Loucy (cell line): ENCODE measurements around the gene BMP6.

Experiments
- H2AFZ ChIP-seq: fragments of 200-600 bp; sonication (generic); 2 replicates; pipeline ENCODE4 v1.6.0; 2016; ENCODE audit warnings: antibody characterized with exemption, mild to moderate bottlenecking, low read length, moderate library complexity
- H3F3A ChIP-seq: fragments of 200-600 bp; 2 replicates; pipeline ENCODE4 v1.6.0; 2016; ENCODE audit warnings: antibody characterized with exemption, low read depth, mild to moderate bottlenecking
- H3K27me3 ChIP-seq: fragments of 200-600 bp; sonication (generic); 2 replicates; pipeline ENCODE4 v1.6.1; 2014; ENCODE audit warnings: low read length, mild to moderate bottlenecking; ENCODE audit not compliant: insufficient read depth, poor library complexity, severe bottlenecking
- H3K36me3 ChIP-seq: fragments of 200-600 bp; sonication (generic); 2 replicates; pipeline ENCODE4 v1.6.1; 2016; ENCODE audit warnings: low read length; ENCODE audit not compliant: insufficient read depth
- H3K4me1 ChIP-seq: fragments of 200-600 bp; sonication (generic); 2 replicates; pipeline ENCODE4 v1.5.1; 2014; ENCODE audit warnings: low read length, mild to moderate bottlenecking; ENCODE audit not compliant: insufficient read depth, poor library complexity, severe bottlenecking
- H3K4me2 ChIP-seq: fragments of 200-600 bp; sonication (generic); 2 replicates; pipeline ENCODE4 v1.6.0; 2014; ENCODE audit warnings: antibody characterized with exemption, low read length, low read depth, mild to moderate bottlenecking; ENCODE audit not compliant: poor library complexity, severe bottlenecking
- H3K4me3 ChIP-seq: fragments of 200-600 bp; sonication (generic); 2 replicates; pipeline ENCODE4 v1.5.1; 2014; ENCODE audit warnings: low read length, mild to moderate bottlenecking, mixed read lengths; ENCODE audit not compliant: poor library complexity, severe bottlenecking
- H3K79me2 ChIP-seq: fragments of 200-600 bp; sonication (generic); 2 replicates; pipeline ENCODE4 v1.6.1; 2014; ENCODE audit warnings: low read length; ENCODE audit not compliant: insufficient read depth
- H3K9ac ChIP-seq: fragments of 200-600 bp; sonication (generic); 2 replicates; pipeline ENCODE4 v1.6.0; 2014; ENCODE audit warnings: mild to moderate bottlenecking, low read depth, low read length, moderate library complexity; ENCODE audit not compliant: poor library complexity, severe bottlenecking
- H3K9me2 ChIP-seq: fragments of 200-600 bp; sonication (generic); replicated peaks from 2 replicates; pipeline ENCODE4 v1.6.1; 2016; ENCODE audit warnings: low read depth, low read length, mixed read lengths
- H3K9me3 ChIP-seq: fragments of 200-600 bp; sonication (generic); 2 replicates; pipeline ENCODE4 v1.6.1; 2014; ENCODE audit warnings: mild to moderate bottlenecking, antibody characterized with exemption, low read length, low read depth; ENCODE audit not compliant: insufficient read depth
- H4K20me1 ChIP-seq: fragments of 200-600 bp; sonication (generic); 2 replicates; pipeline ENCODE4 v1.6.0; 2014; ENCODE audit warnings: antibody characterized with exemption, low read length, mild to moderate bottlenecking; ENCODE audit not compliant: insufficient read depth, poor library complexity, severe bottlenecking
- EZH2phosphoT487 ChIP-seq: fragments of 200-600 bp; IDR thresholded peaks from 2 replicates; pipeline ENCODE4 v1.6.1; 2018; ENCODE audit warnings: antibody characterized with exemption, mild to moderate bottlenecking, moderate library complexity, borderline replicate concordance
- TF ChIP-seq, protein P1 (sequence below): fragments of 200-600 bp; sonication (generic); conservative IDR thresholded peaks from 2 replicates; pipeline ENCODE4 v1.5.1; 2014; ENCODE audit warnings: mild to moderate bottlenecking, antibody characterized with exemption, low read length

The BMP6 gene

DNA sequence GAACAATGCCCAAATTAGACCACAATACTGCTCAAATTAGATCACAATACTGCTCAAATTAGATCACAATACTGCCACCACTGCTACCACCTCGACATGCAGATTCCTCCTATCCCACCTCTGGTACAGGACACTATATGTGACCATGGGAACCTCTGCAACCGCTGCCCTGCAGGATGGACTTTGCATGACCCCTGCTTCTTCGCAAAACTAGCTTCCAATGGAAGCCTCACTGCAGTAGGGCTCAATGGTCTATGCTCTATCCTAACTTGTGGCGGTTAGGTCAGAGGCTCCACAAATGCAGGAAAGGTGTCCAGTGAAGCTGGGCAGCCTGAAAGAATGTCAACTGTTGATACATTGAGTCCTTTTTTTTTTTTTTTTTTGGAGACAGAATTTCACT lies 192.5 kb downstream of the BMP6 start:
- Histone ChIP-seq H3K9ac (no peak overlapping the region), H3K4me2 (no peak overlapping the region)

DNA sequence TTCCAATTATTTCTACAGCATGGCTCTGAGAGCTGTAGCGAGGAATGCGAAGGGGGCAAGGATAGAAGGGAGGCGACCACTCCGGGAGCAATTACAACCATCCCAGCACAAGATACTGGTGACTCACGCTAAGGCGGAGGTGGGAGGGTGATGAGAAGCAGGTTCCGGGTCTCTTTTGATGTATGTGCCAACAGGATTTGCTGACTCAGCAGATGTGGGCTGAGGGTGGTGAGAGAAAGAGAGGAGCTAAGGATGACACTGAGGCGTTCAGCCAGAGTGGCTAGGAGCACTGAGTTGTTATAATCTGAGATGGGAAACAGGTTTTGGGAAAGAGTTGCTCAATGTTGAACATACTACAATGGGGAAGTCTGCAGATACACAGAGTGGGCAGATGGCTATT lies 194.0 kb downstream of the BMP6 start:
- no peaks in the 10 kb centered on the region for H3F3A ChIP-seq
- no peak overlapping the region for H3K4me3 ChIP-seq
- no peaks in the 10 kb centered on the region for H3K9me3 ChIP-seq
- H3K36me3 ChIP-seq = no peaks in the 10 kb centered on the region
- H3K79me2 ChIP-seq = no peaks in the 10 kb centered on the region
- no peak overlapping the region for H3K4me2 ChIP-seq
- H2AFZ ChIP-seq = no peak overlapping the region
- H3K9me2 ChIP-seq = no peaks in the 10 kb centered on the region
- H4K20me1 ChIP-seq = no peaks in the 10 kb centered on the region
- TF ChIP-seq EZH2phosphoT487 = no peak
- TF ChIP-seq, protein P1, sequence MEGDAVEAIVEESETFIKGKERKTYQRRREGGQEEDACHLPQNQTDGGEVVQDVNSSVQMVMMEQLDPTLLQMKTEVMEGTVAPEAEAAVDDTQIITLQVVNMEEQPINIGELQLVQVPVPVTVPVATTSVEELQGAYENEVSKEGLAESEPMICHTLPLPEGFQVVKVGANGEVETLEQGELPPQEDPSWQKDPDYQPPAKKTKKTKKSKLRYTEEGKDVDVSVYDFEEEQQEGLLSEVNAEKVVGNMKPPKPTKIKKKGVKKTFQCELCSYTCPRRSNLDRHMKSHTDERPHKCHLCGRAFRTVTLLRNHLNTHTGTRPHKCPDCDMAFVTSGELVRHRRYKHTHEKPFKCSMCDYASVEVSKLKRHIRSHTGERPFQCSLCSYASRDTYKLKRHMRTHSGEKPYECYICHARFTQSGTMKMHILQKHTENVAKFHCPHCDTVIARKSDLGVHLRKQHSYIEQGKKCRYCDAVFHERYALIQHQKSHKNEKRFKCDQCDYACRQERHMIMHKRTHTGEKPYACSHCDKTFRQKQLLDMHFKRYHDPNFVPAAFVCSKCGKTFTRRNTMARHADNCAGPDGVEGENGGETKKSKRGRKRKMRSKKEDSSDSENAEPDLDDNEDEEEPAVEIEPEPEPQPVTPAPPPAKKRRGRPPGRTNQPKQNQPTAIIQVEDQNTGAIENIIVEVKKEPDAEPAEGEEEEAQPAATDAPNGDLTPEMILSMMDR = no peak
- peaks cover 7% of the 10 kb centered on the region for H3K4me1 ChIP-seq
- H3K27me3 ChIP-seq = no peaks in the 10 kb centered on the region
- no peak overlapping the region for H3K9ac ChIP-seq

More for the DNA sequence above, 192.5 kb downstream of the BMP6 start:
- Histone ChIP-seq H3K27me3 (no peaks in the 10 kb centered on the region), H3K4me1 (peaks cover 7% of the 10 kb centered on the region), H4K20me1 (no peaks in the 10 kb centered on the region), H3F3A (no peaks in the 10 kb centered on the region), H3K36me3 (no peaks in the 10 kb centered on the region), H3K4me3 (no peak overlapping the region), H3K79me2 (no peaks in the 10 kb centered on the region), H3K9me3 (no peaks in the 10 kb centered on the region), H2AFZ (no peak overlapping the region), H3K9me2 (no peaks in the 10 kb centered on the region)
- no peak for TF ChIP-seq EZH2phosphoT487
- TF ChIP-seq, protein P1 = no peak

GRCh38 chr6:7920425-7920824 lies 194.5 kb downstream of the BMP6 start:
- H3K27me3 ChIP-seq = no peaks in the 10 kb centered on the region
- peaks cover 2% of the 10 kb centered on the region for H3K4me1 ChIP-seq
- H3K4me2 ChIP-seq = no peak overlapping the region
- H3F3A ChIP-seq = no peaks in the 10 kb centered on the region
- H3K9me3 ChIP-seq = no peaks in the 10 kb centered on the region
- no peak overlapping the region for H2AFZ ChIP-seq
- H3K4me3 ChIP-seq = no peak overlapping the region
- no peaks in the 10 kb centered on the region for H3K79me2 ChIP-seq
- no peak for TF ChIP-seq EZH2phosphoT487
- TF ChIP-seq, protein P1 = no peak
- no peaks in the 10 kb centered on the region for H3K36me3 ChIP-seq
- no peak overlapping the region for H3K9ac ChIP-seq
- no peaks in the 10 kb centered on the region for H3K9me2 ChIP-seq
- no peaks in the 10 kb centered on the region for H4K20me1 ChIP-seq
